Anterior cingulate cortex (tissue), 58 donors: ENCODE data around the gene TBC1D4.
"Not testable (repeated sequence)": the region's sequence is repeated elsewhere in the genome, so short reads cannot be mapped to it uniquely, and the experiment has no call there.

Source experiments
- DNase-seq, 58 donors: peaks; one replicate each; lab custom pipeline; 2025; lab: John Stamatoyannopoulos, UW

Gene TBC1D4

DNA sequence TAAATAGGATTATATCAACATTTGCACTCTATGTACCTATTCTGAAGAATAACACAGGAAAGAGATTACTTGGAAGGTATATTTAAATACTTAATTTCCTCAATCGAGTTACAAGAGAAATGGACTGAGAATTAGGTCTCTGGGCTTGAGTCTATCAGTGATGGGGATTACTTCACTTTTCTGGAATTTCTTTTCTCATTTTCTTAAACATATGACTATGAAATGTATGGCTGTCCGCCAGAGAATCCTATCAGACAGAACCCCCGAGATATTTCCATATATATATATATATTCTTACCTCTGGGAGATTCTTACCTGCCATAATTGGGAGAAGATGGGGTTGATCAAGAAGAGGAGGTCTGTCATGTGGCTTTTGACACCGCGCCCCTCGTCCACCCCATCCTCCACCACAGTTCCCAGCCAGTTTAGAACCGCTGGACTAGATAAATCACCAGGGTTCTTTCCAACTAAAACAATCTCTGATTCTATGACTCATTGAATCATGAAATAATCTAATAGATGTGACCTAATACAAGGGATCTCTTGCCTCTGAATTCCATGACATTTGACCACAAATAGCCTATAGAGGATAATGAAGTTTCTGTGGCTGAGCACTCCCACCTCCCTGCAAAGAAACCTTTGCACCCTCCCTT lies 231.3 kb downstream of the TBC1D4 start:
- no peak for DNase-seq

GRCh38 chr13:75245578-75245977 lies 236.4 kb downstream of the TBC1D4 start:
- not testable (repeated sequence) for DNase-seq

- DNase-seq, result not testable (repeated sequence)
Measured at GRCh38 chr13:75240240-75240639, 241.7 kb downstream of the TBC1D4 start.

- DNase-seq, result no peak
Measured at GRCh38 chr13:75236774-75237173, 245.2 kb downstream of the TBC1D4 start.
